ENCODE measurements around the gene SUSD6. TPM values are rescaled to one million over a fixed set of nuclear protein-coding genes. Genes with fewer than 3 reads are reported as not detected.

SUSD6 gene
- total and polyA plus RNA-seq, 2 experiments from 2014 or later: 2.8 to 3.4 TPM

- no peak overlapping the region for H3K27ac ChIP-seq (ENCODE audit: low read depth)
- H3K4me3 Mint-ChIP-seq: no peak overlapping the region
- no peaks in the 10 kb centered on the region for H3K36me3 Mint-ChIP-seq (ENCODE audit: low read depth)
- peaks cover 41% of the 10 kb centered on the region for H3K4me1 ChIP-seq (ENCODE audit: insufficient read depth)
- no peaks in the 10 kb centered on the region for H3K9me2 ChIP-seq (ENCODE audit: insufficient read depth)
- peaks cover 3% of the 10 kb centered on the region for H3K27me3 Mint-ChIP-seq (ENCODE audit: insufficient read depth, low read depth, poor library complexity)
- no peaks in the 10 kb centered on the region for H3K36me3 ChIP-seq (ENCODE audit: insufficient read depth)
- peak overlapping the region; percentile 14; the same call in 1 of the 2 replicates for H3K4me2 ChIP-seq
- H3K4me3 ChIP-seq: no peak overlapping the region
- DNase-seq (ENCODE audit: low spot score): no peak
- H2AFZ ChIP-seq: no peak overlapping the region
- no peak; the same call in 2 of the 3 replicates for ATAC-seq
- no peaks in the 10 kb centered on the region for H3F3A ChIP-seq (replicated peaks; ENCODE audit: low read depth)
- no peak for TF ChIP-seq ZNF114 (CRISPR knock-in tag; IDR thresholded peaks at IDR 0.05)
- TF ChIP-seq ETS1 (IDR thresholded peaks at IDR 0.05): no peak
- TF ChIP-seq CREB1 (CRISPR knock-in tag; IDR thresholded peaks at IDR 0.05; ENCODE audit: low read depth): no peak
- TF ChIP-seq REST (IDR thresholded peaks at IDR 0.05; ENCODE audit: unreplicated experiment): no peak
- TF ChIP-seq CTCF (conservative IDR thresholded peaks at IDR 0.05; ENCODE audit: low read depth in 2 of 2): no peak
- no peak for TF ChIP-seq ZNF331 (CRISPR knock-in tag; IDR thresholded peaks at IDR 0.05; ENCODE audit: low read depth)
- no peak for TF ChIP-seq STAT1 (IDR thresholded peaks at IDR 0.05; ENCODE audit: unreplicated experiment)
- no peak for TF ChIP-seq NANOG (IDR thresholded peaks at IDR 0.05; ENCODE audit: borderline replicate concordance)
- no peak for TF ChIP-seq ZNF462 (CRISPR knock-in tag; IDR thresholded peaks at IDR 0.05)
- no peak for TF ChIP-seq POLR2AphosphoS5 (IDR thresholded peaks at IDR 0.05; ENCODE audit: low read depth)
- H3K79me2 ChIP-seq (replicated peaks; ENCODE audit: insufficient read depth): no peaks in the 10 kb centered on the region; the same call in 1 of the 2 replicates
- H3K27me3 ChIP-seq (ENCODE audit: insufficient read depth): no peaks in the 10 kb centered on the region
- peaks cover 65% of the 10 kb centered on the region for H3K4me1 Mint-ChIP-seq
- H4K20me1 ChIP-seq (replicated peaks; ENCODE audit: insufficient read depth): no peaks in the 10 kb centered on the region; the same call in 1 of the 2 replicates
- H3K27ac Mint-ChIP-seq: no peak overlapping the region; the same call in 1 of the 2 replicates
- no peaks in the 10 kb centered on the region for H3K9me3 Mint-ChIP-seq
Measured at GRCh38 chr14:69631509-69631908, 20.1 kb downstream of the SUSD6 start.

All from GM23338 (cell line).